Activated naive CD4-positive, alpha-beta T cell (primary cell): ENCODE measurements around the gene LPCAT2.

Experiments used
- DNase-seq, 4 experiments: peaks; one replicate each; lab custom pipeline; 2025; lab: John Stamatoyannopoulos, UW

LPCAT2 gene

DNA sequence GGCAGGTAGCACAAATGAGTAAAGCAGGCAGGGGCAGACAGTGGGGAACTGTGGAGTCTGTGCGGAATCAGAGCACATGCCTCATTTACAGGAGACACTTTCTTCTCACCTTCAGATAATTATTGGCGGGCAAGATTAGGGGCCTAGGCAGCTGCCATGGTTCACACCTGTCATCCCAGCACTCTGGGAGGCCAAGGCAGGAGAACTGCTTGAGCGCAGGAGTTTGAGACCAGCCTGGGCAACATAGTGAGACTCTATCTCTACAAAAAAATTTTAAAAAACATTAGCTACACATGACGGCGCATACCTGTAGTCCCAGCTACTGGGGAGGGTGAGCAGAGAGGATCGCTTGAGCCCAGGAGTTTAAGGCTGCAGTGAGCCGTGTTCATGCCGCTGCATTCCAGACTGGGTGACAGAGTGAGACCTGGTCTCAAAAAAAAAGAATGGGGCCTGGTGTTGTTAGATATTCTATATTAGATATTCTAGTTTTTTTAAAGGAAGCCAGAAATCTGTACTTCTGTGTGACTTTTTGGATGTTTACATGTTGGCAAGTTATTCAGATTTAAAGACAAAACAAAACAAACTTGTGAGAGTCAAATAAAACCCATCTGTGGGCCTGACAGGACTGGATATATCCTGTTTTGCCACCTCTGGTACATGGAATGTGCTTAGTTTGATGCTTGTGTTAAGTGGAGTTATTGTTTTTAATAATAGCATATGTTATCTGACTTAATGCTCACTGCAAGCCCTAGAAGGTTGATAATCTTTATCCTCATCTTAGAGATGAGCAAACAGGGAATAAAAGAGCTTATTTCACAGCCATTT is 4.9 kb upstream of the LPCAT2 start:
- DNase-seq = no peak

DNA sequence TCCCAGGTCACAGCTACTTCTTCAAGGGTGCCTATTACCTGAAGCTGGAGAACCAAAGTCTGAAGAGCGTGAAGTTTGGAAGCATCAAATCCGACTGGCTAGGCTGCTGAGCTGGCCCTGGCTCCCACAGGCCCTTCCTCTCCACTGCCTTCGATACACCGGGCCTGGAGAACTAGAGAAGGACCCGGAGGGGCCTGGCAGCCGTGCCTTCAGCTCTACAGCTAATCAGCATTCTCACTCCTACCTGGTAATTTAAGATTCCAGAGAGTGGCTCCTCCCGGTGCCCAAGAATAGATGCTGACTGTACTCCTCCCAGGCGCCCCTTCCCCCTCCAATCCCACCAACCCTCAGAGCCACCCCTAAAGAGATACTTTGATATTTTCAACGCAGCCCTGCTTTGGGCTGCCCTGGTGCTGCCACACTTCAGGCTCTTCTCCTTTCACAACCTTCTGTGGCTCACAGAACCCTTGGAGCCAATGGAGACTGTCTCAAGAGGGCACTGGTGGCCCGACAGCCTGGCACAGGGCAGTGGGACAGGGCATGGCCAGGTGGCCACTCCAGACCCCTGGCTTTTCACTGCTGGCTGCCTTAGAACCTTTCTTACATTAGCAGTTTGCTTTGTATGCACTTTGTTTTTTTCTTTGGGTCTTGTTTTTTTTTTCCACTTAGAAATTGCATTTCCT is 3.4 kb upstream of the LPCAT2 start:
- no peak for DNase-seq

DNA sequence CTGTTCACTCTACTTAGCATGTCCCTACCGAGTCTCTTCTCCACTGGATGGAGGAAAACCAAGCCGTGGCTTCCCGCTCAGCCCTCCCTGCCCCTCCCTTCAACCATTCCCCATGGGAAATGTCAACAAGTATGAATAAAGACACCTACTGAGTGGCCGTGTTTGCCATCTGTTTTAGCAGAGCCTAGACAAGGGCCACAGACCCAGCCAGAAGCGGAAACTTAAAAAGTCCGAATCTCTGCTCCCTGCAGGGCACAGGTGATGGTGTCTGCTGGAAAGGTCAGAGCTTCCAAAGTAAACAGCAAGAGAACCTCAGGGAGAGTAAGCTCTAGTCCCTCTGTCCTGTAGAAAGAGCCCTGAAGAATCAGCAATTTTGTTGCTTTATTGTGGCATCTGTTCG is 2.8 kb upstream of the LPCAT2 start:
- DNase-seq = no peak

DNA sequence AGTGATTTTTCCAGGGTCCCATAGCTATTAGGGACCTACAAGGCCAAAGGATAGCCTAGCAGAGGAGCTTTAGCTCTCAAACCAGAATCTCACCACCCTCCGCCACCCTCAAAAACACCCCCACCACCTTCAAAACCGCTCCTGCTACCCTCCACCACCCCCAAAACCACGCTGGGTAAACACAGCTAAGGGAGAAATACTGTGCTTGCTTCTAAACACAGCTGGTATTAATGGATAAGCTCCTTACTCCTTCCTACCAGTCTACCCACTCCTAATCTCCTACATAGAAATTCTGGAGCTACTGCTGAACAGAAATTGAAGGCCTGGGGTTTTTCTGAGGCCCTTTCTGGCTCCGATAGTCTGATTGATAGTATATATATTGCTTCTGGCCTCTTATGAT is 2.2 kb upstream of the LPCAT2 start:
- DNase-seq = no peak

DNA sequence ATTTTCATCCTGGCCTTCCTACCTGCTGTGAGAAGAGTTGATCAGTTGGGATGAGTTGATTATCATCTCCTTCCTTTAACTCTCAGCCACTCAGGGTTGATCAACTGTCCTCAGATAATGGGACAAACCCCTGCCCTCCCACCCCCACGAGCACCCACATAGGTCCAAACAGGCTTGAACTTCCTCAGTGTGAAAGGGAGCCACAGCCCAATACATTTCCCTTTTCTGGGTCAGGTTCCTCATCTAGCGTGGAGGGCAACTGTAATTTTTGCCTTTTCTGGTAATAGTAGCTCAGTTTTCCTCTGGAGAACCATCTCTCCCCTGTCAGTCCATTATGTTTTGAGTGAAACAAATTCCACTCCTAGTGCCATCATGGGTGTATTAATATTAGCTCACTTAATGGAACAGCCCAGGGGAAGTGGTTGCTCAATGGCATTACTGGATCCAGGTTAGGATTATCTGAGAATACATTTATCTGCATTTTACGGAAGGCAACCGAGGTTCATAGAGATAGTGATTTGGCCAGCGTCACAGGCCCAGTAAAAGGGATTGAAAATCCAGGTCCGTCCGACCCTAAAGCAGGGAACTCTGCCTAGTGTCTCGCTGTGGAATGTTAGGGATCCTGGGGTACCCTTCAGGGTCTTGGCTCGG is 476 bp upstream of the LPCAT2 start:
- no peak for DNase-seq

DNA sequence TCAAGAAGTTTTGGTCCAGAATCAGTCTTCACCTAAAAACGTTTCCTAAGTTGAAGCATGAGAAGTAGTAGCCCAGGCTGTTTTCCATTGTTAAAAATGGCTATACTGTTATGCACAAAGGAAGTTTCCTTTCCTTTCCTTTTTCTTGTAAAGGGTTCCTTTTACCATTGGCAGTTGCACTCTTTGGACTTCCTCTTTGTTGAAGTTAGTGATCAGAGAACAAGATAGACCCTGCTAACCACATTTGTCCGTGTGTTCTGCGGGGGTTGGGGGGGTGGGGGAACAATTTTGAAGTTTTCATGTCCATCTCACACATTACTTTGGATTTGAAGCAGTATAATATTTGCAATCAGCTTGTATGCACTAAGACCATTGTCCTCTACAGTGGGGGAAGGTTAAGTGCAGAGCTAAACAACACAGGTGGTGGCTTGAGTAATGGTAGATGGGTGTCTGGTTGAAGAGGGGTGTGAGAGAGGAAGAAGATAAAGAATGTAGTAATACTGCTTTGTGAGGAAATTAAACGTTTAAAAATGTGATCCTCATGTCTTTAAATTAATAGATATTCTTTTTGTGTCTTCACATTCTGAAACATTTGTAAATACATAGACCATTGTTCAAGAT is 1.4 kb downstream of the LPCAT2 start:
- no peak for DNase-seq

DNA sequence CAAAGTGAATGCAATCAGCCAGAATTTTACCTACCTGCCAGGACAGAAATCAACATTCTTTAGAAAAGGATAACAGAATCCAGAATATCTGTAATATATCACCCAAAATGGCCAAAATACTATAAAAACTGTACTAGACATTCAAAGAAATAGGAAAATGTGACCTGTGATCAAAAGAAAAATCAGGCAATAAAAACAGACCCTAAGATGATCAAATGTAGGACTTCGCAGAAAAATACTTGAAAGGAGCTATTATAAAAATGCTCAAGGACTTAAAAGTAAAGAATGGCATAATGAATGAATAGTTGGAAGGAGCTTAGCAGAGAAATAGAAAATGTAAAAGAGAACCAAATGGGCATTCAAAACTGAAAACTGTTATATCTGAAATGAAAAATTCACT is 4.1 kb downstream of the LPCAT2 start:
- no peak for DNase-seq

DNA sequence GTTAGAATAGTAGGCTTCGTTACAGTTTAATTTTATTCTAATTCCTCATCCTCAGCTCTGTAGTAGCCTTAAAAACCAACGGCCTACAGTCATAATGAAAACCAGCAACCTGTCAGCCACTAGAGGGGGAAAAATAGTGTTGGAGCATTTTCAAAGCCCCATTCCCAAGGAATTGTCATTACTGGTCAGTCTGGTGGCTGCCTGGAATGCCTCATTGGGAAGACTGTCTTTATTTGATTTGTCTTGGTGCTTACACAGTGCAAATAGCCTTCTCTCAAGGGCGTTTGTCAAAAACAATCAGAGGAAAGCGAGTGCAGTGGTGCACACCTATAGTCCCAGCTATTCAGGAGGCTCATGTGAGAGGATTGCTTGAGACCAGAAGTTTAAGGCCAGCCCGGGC is 4.7 kb downstream of the LPCAT2 start:
- no peak for DNase-seq

DNA sequence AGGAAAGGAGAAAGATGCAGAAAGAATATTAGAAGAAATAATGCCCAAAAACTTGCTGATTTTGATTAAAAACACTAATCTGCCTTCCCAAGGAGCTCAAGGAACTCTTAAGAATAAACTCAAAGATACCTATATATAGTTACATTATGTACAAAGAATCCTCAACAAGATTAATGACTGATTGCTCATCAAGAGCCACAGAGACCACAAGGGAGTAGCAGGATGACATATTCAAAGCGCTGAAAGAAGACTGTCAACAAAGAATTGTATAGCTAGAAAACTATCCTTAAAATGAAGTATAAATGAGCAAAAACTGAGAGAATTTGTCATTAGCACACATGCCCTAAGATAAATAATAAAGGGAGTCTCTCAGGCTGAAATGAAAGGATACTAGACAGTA is 6.2 kb downstream of the LPCAT2 start:
- no peak for DNase-seq

DNA sequence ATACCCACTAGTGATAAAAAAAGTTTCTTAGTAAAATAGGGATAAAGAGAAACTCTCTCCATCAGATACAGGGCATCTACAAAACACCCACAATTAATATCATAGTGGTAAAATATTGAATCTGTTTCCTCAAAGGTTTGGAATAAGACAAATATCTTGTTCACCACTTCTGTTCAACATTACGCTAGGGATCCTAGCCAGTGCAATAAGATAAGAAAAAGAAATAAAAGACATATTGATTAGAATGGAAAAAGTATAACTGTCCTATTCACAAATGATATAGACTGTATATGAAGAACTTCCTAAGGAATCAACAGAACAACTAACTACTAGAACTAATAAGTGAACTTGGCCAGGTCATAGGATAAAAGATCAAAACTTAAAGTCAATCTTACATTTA is 12.9 kb downstream of the LPCAT2 start:
- no peak for DNase-seq

DNA sequence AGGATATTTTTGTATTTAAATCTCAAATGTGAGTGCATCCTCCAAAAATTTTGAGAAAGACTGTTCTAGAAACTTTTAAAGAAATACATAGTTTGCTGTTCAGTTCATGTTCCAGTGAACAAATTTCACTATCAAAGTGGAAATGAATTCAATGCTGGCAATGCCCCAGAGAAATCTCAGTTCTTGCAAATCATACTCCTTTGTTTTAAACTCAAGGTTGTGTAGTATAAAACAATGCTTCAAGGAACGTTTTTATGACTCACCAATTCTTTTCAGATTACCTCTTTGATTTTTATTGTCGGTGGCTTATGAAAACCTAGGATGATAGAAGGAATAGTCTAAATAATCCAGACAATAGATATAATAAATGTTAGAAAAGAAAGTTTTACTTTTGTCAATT is 17.6 kb downstream of the LPCAT2 start:
- no peak for DNase-seq

DNA sequence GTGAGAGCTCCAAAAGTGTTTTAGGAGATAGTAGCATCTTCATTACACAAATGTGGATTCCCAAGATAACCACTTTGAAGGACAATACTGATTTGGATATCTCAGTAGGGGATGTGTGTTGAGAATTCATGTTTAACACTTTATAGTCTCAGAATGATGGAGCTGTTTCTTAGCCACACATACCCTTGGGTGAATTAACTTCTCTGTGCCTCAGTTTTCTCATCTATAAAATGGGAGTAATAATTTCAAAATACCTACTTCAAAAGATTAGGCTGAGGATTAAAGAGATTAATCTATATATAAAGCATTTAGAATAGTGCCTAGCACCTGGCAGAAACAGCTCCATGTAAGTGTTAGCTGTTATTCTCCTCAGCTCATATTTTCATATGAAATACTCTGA is 19.0 kb downstream of the LPCAT2 start:
- no peak for DNase-seq

DNA sequence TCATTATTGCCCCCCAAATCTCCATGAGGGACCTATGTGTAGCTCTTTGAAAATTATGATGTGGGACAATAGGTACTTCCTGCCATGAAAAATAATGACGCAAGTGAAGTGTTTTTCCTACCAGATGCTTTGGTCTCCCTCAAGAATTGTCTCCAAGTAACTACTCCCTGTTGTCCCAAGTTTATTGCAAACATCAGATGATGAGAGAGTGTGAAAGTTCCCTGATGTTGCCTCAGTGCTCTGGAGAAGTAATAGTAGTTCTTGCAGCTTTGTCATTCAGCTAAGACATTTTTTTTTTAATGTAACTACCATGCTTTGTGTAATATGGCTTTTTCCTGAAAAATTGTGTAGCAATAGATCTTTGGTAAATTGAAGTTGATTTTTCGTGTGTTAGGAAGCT is 20.1 kb downstream of the LPCAT2 start:
- no peak for DNase-seq

DNA sequence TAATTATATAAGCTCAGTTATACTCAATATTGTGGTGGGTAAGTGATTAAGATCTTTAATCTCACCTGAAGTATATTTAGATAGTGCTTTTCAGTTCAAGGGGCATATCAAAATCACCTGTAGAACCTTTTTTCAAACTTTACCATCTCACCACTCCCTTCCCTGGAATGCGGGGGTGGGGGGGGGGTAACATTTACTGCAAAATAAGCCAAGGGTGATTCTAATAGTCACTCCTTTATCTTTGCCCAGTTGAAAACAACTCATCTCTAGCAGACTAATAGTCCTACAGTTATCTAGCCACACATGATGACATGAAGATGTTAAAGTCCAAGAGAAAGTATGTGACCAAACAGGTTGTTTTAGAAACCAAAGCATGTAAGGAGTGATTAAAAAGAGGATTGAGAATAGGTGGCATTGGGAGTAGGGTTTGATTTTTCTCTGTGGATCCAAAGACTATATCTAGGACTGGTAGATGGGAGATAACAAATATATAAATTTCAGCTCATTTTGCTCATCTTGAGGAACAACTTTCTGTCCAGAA is 21.5 kb downstream of the LPCAT2 start:
- DNase-seq = no peak

DNA sequence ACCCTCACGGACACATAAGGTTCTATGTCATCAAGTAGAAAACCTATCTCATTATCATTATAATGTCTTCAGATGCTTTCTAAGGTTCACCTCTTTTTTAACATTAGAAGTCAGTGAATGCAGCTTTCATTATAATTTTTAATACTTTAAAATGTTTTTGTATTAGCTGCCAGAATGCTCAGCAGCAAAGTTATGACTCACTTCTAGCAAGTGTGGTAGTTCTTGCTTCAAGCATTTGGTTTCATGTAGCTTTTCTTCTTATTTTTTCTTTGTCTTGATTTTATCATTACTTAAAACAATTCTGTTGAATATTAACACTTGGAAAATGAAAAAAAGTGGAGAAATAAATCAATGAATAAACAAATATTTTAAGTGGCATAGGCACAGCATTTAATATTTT is 23.4 kb downstream of the LPCAT2 start:
- no peak for DNase-seq

DNA sequence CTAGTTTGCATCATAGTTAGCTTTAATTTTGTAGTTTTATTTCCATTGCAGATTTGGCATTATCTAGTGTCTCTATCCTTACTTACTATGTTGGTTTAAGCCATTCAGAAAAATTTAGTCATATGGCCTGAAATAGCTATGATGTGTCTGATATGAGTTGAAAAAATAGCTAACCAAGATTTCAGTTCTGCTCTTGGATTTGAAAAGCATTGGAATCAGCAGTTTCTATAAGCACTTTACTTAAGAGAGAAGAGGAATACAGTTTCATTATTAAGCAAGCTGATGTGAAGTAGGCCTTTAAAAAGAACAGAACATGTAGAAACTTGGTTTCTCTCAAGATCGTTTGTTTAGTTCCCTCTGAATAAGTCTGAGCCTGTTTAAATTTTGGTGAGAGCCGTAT is 25.9 kb downstream of the LPCAT2 start:
- DNase-seq = no peak

DNA sequence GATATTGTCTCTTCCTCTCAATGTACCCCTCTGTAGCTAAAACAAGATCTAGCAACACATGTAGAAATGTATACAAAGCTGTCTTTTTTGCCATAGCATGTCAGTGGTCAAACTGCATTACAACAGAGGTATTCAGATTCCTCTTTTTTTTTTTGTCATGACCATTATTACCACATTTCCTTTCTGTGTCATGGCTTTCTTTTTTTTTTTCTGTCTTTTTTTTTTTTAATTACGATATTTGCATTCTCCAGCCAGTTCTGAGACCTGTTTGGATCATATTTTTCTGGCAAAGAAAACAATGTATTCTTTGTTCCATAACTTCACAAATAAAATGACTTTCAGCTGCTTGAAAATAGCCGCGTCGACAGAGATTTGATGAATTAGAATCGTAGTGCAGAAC is 30.2 kb downstream of the LPCAT2 start:
- DNase-seq = no peak

DNA sequence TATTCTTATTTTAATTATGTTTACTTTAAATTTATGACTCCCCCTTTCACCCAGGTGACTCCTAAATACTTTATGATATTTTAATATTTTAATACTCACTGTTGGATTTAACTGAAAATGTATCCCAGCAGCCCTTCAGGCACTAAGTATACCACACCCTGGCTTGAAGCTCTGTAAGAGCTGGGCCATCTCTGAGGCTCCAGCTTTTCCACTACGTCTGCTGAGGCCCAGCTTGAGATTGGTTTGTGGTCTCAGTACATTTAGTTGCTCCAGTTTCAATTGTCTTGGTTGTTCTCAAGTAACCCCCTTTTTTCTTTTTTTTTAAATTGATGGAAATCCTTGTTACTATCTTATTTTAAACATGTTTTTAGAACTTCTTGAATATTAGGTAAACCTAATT is 30.6 kb downstream of the LPCAT2 start:
- no peak for DNase-seq

DNA sequence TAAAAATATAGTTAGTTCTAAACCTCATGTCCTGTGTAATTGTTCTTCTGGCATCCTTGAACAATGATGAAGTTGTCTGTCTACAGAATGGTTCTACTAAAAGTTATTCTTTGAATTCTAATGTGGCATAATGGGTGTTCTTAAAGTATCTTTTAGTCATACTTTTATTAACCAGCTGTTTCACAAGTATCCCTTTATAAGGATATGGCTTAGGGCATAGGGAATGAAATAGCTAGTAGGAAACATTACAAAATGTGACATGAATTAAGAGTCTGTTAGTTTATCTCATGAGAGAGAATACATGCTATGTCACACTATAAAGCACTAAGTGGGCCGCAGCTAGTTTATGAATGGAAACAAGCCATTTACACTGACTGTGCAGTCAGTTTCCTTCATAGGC is 31.3 kb downstream of the LPCAT2 start:
- DNase-seq = no peak

DNA sequence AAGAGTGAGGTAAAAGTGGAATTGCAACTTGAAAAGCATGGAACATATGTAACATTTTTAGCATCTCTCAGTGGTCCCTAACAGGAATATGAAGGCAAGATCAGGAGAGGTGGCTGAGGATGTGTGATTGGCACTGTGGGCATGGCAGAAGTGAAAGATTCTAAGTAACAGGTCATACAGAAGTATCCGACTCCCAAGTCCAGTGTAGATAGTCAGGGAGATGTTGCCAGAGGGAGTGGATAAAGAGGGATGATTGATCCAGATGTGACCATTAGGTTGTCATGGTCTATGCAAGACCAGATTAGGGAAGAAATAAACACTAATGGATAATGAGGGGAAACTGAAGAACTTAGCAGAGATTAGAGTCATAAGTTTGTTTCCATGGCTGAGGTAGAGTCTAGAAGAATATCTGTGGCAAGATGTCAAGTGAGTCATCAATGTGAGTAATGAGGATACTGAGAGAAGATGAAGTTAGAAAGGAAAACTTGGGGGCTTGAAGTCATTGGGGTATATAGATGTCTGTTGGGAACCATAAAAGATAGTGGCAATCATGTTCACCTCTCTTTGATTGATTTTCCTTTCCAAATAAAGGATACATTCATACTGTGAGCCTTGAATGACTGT is 33.7 kb downstream of the LPCAT2 start:
- DNase-seq = no peak

DNA sequence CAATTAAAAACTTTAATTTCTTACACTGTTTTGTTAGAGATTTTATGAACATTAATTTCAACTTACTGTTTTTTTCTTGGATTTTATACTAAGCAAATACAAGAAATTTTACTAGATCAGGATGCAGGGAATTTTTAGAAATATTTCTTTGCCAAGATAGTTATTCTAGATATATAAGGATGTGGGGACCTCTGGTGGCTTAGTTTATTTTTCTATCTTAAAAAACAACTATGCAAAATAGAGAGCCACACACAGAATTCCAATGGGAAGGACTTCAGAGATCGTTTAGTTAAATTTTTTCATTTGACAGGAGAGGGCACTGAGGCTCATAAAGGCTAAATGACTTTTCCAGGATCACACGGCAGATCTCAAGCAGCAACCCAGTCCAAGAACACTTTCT is 34.6 kb downstream of the LPCAT2 start:
- no peak for DNase-seq

DNA sequence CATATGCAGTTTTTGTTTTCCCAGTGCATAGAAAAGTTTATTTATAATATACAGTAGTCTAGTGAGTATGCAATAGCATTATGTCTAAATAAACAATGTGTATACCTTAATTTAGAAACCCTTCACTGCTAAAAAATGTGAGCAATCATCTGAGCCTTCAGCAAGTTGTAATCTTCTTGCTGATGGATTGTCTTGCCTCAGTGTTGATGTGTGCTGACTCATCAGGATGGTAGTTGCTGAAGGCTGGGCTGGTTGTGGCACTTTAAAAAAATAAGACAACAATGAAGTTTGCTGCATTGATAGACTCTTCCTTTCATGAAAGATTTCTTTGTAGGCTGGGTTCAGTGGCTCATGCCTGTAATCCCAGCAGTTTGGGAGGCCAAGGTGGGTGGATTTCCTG is 43.7 kb downstream of the LPCAT2 start:
- DNase-seq = no peak
